ENCODE results near the gene ZNF521.

Gene ZNF521

DNA sequence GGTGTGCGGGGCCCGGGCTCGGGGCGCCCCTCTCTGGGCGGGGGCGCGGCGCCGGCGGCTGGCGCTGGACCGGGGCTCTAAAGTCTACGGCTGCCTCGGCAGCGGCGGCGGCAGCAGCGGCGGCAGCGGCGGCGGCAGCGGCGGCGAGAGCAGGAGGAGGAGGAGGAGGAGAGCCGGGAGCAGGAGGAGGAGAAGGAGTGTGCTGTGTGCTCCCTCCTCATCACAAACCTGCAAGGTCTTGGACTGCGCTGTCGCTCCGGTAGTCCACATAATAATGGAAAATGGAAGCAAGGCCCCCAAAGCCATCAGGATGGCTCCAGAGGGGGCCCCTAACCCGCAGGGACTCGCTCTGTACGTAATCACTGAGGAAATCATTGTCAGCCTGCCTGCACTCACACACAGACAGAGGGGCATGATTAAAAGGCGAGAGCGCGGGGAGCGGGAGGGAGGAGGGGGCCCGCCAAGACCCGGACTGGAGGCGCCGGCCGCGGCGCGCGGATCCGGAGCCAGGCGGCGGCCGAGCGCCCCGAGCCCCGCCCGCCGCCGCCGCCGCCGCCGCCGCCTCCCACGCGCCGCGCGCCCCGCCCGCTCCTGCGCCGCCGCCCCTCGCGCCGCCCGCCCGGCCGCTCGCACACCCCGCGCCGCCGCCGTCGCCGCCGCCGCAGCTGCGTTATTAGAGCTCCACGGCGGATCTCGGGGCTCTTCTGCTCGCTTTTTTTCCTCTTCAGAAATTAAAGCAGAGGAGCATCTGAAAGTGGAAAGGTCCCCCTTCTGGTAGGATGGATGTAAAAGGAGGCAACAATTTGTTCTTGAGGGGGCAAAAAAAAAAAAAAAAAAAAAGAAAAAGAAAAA lies at the start of gene ZNF521:
Gene ZNF521 (minus strand): TSS at position 390 of the 852 bp plus-strand sequence. CDS start 1,220 bp downstream, outside the sequence.
- Histone ChIP-seq H3K9ac (ENCODE audit: low read depth, low read length) (peak within 1 kb of the TSS; percentile 91), H3K4me1 (ENCODE audit: insufficient read depth, low read length) (peaks cover 8% of the 10 kb centered on the region; the same call in 1 of the 2 replicates), H3K27me3 (ENCODE audit: insufficient read depth, low read length) (peaks cover 54% of the 10 kb centered on the region), H3K27ac (ENCODE audit: low read length) (no peak within 1 kb of the TSS), H3K36me3 (ENCODE audit: insufficient read depth, low read depth, low read length) (no peaks in the 10 kb centered on the region), H3K4me3 (ENCODE audit: low read length) (peak within 1 kb of the TSS; percentile 95), H3K9me3 (ENCODE audit: insufficient read depth, low read depth, low read length) (no peaks in the 10 kb centered on the region)

GRCh38 chr18:25399554-25399953 lies 47.6 kb upstream of the ZNF521 start:
- H3K4me3 ChIP-seq (ENCODE audit: low read length), result no peak overlapping the region
- H3K36me3 ChIP-seq (ENCODE audit: insufficient read depth, low read depth, low read length), result no peaks in the 10 kb centered on the region
- no peaks in the 10 kb centered on the region for H3K4me1 ChIP-seq (ENCODE audit: insufficient read depth, low read length)
- H3K27ac ChIP-seq (ENCODE audit: low read length), result no peak overlapping the region
- H3K9ac ChIP-seq (ENCODE audit: low read depth, low read length), result no peak overlapping the region
- 0 out of 2 replicates have a peak, but pooled peaks cover 2% of the 10 kb centered on the region for H3K9me3 ChIP-seq (ENCODE audit: insufficient read depth, low read depth, low read length)
- H3K27me3 ChIP-seq (ENCODE audit: insufficient read depth, low read length), result no peaks in the 10 kb centered on the region

- H3K9ac ChIP-seq (ENCODE audit: low read depth, low read length), result no peak overlapping the region
- no peaks in the 10 kb centered on the region for H3K4me1 ChIP-seq (ENCODE audit: insufficient read depth, low read length)
- H3K9me3 ChIP-seq (ENCODE audit: insufficient read depth, low read depth, low read length), result 0 out of 2 replicates have a peak, but pooled peaks cover 4% of the 10 kb centered on the region
- no peak overlapping the region for H3K27ac ChIP-seq (ENCODE audit: low read length)
- H3K4me3 ChIP-seq (ENCODE audit: low read length), result no peak overlapping the region
- no peaks in the 10 kb centered on the region for H3K36me3 ChIP-seq (ENCODE audit: insufficient read depth, low read depth, low read length)
- H3K27me3 ChIP-seq (ENCODE audit: insufficient read depth, low read length), result no peaks in the 10 kb centered on the region
Measured at GRCh38 chr18:25392192-25392591, 40.2 kb upstream of the ZNF521 start.

- Histone ChIP-seq H3K9ac (ENCODE audit: low read depth, low read length) (no peak overlapping the region), H3K4me1 (ENCODE audit: insufficient read depth, low read length) (no peaks in the 10 kb centered on the region), H3K27ac (ENCODE audit: low read length) (no peak overlapping the region), H3K36me3 (ENCODE audit: insufficient read depth, low read depth, low read length) (no peaks in the 10 kb centered on the region), H3K27me3 (ENCODE audit: insufficient read depth, low read length) (no peaks in the 10 kb centered on the region), H3K4me3 (ENCODE audit: low read length) (no peak overlapping the region), H3K9me3 (ENCODE audit: insufficient read depth, low read depth, low read length) (no peaks in the 10 kb centered on the region)
Measured at GRCh38 chr18:25373432-25374179, 21.6 kb upstream of the ZNF521 start.

GRCh38 chr18:25370391-25370790 lies 18.4 kb upstream of the ZNF521 start:
- Histone ChIP-seq H3K9me3 (ENCODE audit: insufficient read depth, low read depth, low read length) (no peaks in the 10 kb centered on the region), H3K27me3 (ENCODE audit: insufficient read depth, low read length) (no peaks in the 10 kb centered on the region), H3K4me3 (ENCODE audit: low read length) (no peak overlapping the region), H3K27ac (ENCODE audit: low read length) (no peak overlapping the region), H3K36me3 (ENCODE audit: insufficient read depth, low read depth, low read length) (no peaks in the 10 kb centered on the region), H3K9ac (ENCODE audit: low read depth, low read length) (no peak overlapping the region), H3K4me1 (ENCODE audit: insufficient read depth, low read length) (no peaks in the 10 kb centered on the region)

GRCh38 chr18:25365242-25365641 lies 13.3 kb upstream of the ZNF521 start:
- Histone ChIP-seq H3K4me1 (ENCODE audit: insufficient read depth, low read length) (no peaks in the 10 kb centered on the region), H3K9me3 (ENCODE audit: insufficient read depth, low read depth, low read length) (no peaks in the 10 kb centered on the region), H3K4me3 (ENCODE audit: low read length) (no peak overlapping the region), H3K27ac (ENCODE audit: low read length) (no peak overlapping the region), H3K9ac (ENCODE audit: low read depth, low read length) (no peak overlapping the region), H3K27me3 (ENCODE audit: insufficient read depth, low read length) (no peaks in the 10 kb centered on the region), H3K36me3 (ENCODE audit: insufficient read depth, low read depth, low read length) (no peaks in the 10 kb centered on the region)

DNA sequence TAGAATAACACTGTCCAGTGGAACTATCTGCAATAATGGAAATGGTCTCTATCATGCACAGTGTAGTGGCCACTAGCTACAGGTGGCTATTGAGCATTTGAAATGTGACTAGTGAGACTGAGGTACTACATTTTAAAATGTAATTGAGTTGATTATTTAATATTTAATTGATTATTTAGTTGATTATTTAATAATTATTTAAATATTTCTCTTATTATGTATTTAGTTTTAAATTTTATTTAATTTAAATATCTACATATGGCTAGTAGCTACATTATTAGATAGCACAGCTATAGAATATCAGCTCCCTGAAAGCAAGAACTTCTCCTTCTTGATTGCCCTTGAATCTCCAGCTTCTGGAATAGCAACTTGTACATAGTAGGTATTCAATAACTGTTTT lies 12.8 kb upstream of the ZNF521 start:
- H3K27ac ChIP-seq (ENCODE audit: low read length), result no peak overlapping the region
- H3K4me3 ChIP-seq (ENCODE audit: low read length), result no peak overlapping the region
- H3K4me1 ChIP-seq (ENCODE audit: insufficient read depth, low read length), result no peaks in the 10 kb centered on the region
- H3K36me3 ChIP-seq (ENCODE audit: insufficient read depth, low read depth, low read length), result no peaks in the 10 kb centered on the region
- H3K27me3 ChIP-seq (ENCODE audit: insufficient read depth, low read length), result no peaks in the 10 kb centered on the region
- no peaks in the 10 kb centered on the region for H3K9me3 ChIP-seq (ENCODE audit: insufficient read depth, low read depth, low read length)
- H3K9ac ChIP-seq (ENCODE audit: low read depth, low read length), result no peak overlapping the region

DNA sequence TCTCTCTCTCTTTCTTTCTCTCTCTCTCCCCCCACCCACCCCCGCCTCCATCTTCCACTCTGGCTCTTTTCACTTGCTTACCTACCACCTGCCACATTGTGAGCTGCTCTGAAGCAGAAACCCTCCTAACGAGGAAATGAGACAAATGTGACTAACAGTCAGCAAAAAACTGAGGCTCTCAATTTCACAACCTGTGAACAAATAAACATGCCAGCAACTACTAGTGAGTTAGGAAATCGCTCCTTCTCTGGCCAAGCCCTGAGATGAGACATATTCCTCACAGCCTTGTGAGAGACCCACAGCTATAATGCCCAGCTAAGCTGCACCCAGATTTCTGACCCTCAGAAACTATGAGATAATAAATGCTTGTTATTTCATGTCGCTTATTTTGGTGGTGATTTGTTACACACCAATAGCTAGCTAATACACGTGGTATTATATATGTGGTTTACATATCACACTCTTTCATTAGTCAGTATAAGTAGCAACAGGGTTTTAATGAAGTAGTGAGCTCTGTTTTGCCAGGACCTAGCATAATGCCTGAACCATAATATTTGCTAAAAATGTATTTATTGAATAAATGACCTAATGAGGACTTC lies 8.4 kb upstream of the ZNF521 start:
- H3K27ac ChIP-seq (ENCODE audit: low read length), result no peak overlapping the region
- no peak overlapping the region for H3K4me3 ChIP-seq (ENCODE audit: low read length)
- no peak overlapping the region for H3K9ac ChIP-seq (ENCODE audit: low read depth, low read length)

GRCh38 chr18:25353080-25353479 lies 1.1 kb upstream of the ZNF521 start:
- peaks cover 43% of the 10 kb centered on the region for H3K27me3 ChIP-seq (ENCODE audit: insufficient read depth, low read length)
- peak overlapping the region; percentile 79; the same call in 1 of the 2 replicates for H3K4me3 ChIP-seq (ENCODE audit: low read length)
- no peak overlapping the region for H3K27ac ChIP-seq (ENCODE audit: low read length)
- peak overlapping the region; percentile 73; the same call in 1 of the 2 replicates for H3K9ac ChIP-seq (ENCODE audit: low read depth, low read length)
- H3K4me1 ChIP-seq (ENCODE audit: insufficient read depth, low read length), result peaks cover 8% of the 10 kb centered on the region; the same call in 1 of the 2 replicates
- H3K9me3 ChIP-seq (ENCODE audit: insufficient read depth, low read depth, low read length), result no peaks in the 10 kb centered on the region
- H3K36me3 ChIP-seq (ENCODE audit: insufficient read depth, low read depth, low read length), result no peaks in the 10 kb centered on the region

More for the DNA sequence above, 8.4 kb upstream of the ZNF521 start:
- Histone ChIP-seq H3K27me3 (ENCODE audit: insufficient read depth, low read length) (peaks cover under 1% of the 10 kb centered on the region; the same call in 1 of the 2 replicates), H3K36me3 (ENCODE audit: insufficient read depth, low read depth, low read length) (no peaks in the 10 kb centered on the region), H3K4me1 (ENCODE audit: insufficient read depth, low read length) (no peaks in the 10 kb centered on the region), H3K9me3 (ENCODE audit: insufficient read depth, low read depth, low read length) (no peaks in the 10 kb centered on the region)

- Histone ChIP-seq H3K4me1 (ENCODE audit: insufficient read depth, low read length) (peaks cover 8% of the 10 kb centered on the region; the same call in 1 of the 2 replicates), H3K27me3 (ENCODE audit: insufficient read depth, low read length) (peaks cover 48% of the 10 kb centered on the region), H3K4me3 (ENCODE audit: low read length) (peak overlapping the region; percentile 79), H3K36me3 (ENCODE audit: insufficient read depth, low read depth, low read length) (no peaks in the 10 kb centered on the region), H3K9ac (ENCODE audit: low read depth, low read length) (peak overlapping the region; percentile 73), H3K9me3 (ENCODE audit: insufficient read depth, low read depth, low read length) (no peaks in the 10 kb centered on the region), H3K27ac (ENCODE audit: low read length) (no peak overlapping the region)
Measured at GRCh38 chr18:25352629-25353005, 651 bp upstream of the ZNF521 start.

- Histone ChIP-seq H3K36me3 (ENCODE audit: insufficient read depth, low read depth, low read length) (no peaks in the 10 kb centered on the region), H3K4me1 (ENCODE audit: insufficient read depth, low read length) (peaks cover 8% of the 10 kb centered on the region; the same call in 1 of the 2 replicates), H3K4me3 (ENCODE audit: low read length) (peak overlapping the region; percentile 95), H3K27ac (ENCODE audit: low read length) (no peak overlapping the region), H3K9ac (ENCODE audit: low read depth, low read length) (peak overlapping the region; percentile 91), H3K9me3 (ENCODE audit: insufficient read depth, low read depth, low read length) (no peaks in the 10 kb centered on the region), H3K27me3 (ENCODE audit: insufficient read depth, low read length) (peaks cover 58% of the 10 kb centered on the region)
Measured at GRCh38 chr18:25351280-25351775, 638 bp downstream of the ZNF521 start.
